Adipose tissue (tissue), 3 donors: Measurements from ENCODE around the gene LNPEP. TPM values are rescaled to one million over a fixed set of nuclear protein-coding genes. Genes with fewer than 3 reads are reported as not detected.

Experiments
- H3K27ac ChIP-seq: one replicate; pipeline ENCODE4 v1.5.1; 2013; ENCODE audit warnings: low read depth, low read length
- WGBS, 3 donors: extraction: QIAGEN DNeasy Blood & Tissue Kit; methylation state at CpG; one replicate each; pipeline ENCODE4 v1.1.7; 2013; 5-methylcytosine and 5-hydroxymethylcytosine counted together
- polyA plus RNA-seq, 3 donors: library from polyadenylated mRNA; stranded (reverse); fragments of 200-250 nt; gene quantifications; one replicate each; pipeline ENCODE4 v1.2.3, GENCODE V29; 2013
- donor health status: healthy with polysubstance abuse.
- donor health status: Bipolar disorder and iron deficiency.
- donor health status: healthy.

LNPEP gene
- polyA plus RNA-seq, 3 donors: 2.9 to 11.0 (median 3.1) TPM

GRCh38 chr5:97019435-97020117 is 83.7 kb downstream of the LNPEP start:
- H3K27ac ChIP-seq: no peak overlapping the region
- WGBS, 3 donors: 89 to 93% (median 92%) methylated on average over 5 of the region's 5 CpGs

- WGBS, 3 donors: 83 to 97% (median 91%) methylated on average over 1 of the region's 1 CpG
- no peak overlapping the region for H3K27ac ChIP-seq
These were observed 85.5 kb downstream of the LNPEP start for GRCh38 chr5:97021416-97021815.

- H3K27ac ChIP-seq: no peak overlapping the region
- 83 to 88% (median 86%) methylated on average over 1 of the region's 1 CpG for WGBS, 3 donors
These were observed 87.0 kb downstream of the LNPEP start for GRCh38 chr5:97022898-97023297.

- no peak overlapping the region for H3K27ac ChIP-seq
- WGBS, 3 donors: 95 to 100% (median 96%) methylated on average over 6 of the region's 6 CpGs
These were observed 90.8 kb downstream of the LNPEP start for GRCh38 chr5:97026721-97027120.

GRCh38 chr5:97037819-97038218 is 101.9 kb downstream of the LNPEP start:
- no peak overlapping the region for H3K27ac ChIP-seq
- WGBS, 3 donors: 77 to 82% (median 80%) methylated on average over 7 of the region's 7 CpGs

- no peak overlapping the region for H3K27ac ChIP-seq
- 95 to 98% (median 96%) methylated on average over 4 of the region's 4 CpGs for WGBS, 3 donors
These were observed 105.4 kb downstream of the LNPEP start for GRCh38 chr5:97041239-97041638.

GRCh38 chr5:97042996-97043395 is 107.1 kb downstream of the LNPEP start:
- 82 to 87% (median 85%) methylated on average over 7 of the region's 7 CpGs for WGBS, 3 donors
- no peak overlapping the region for H3K27ac ChIP-seq

GRCh38 chr5:97043511-97043910 is 107.6 kb downstream of the LNPEP start:
- no peak overlapping the region for H3K27ac ChIP-seq
- 62 to 78% (median 73%) methylated on average over 3 of the region's 3 CpGs for WGBS, 3 donors

- no peak overlapping the region for H3K27ac ChIP-seq
- WGBS, 3 donors: 63 to 66% (median 65%) methylated on average over 2 of the region's 2 CpGs
These were observed 108.2 kb downstream of the LNPEP start for GRCh38 chr5:97044052-97044451.

- no peak overlapping the region for H3K27ac ChIP-seq
- 60 to 83% (median 82%) methylated on average over 7 of the region's 7 CpGs for WGBS, 3 donors
These were observed 110.5 kb downstream of the LNPEP start for GRCh38 chr5:97046270-97046982.

- WGBS, 3 donors: 88 to 96% (median 91%) methylated on average over 1 of the region's 1 CpG
- H3K27ac ChIP-seq: no peak overlapping the region
These were observed 111.2 kb downstream of the LNPEP start for GRCh38 chr5:97047076-97047475.

- H3K27ac ChIP-seq: no peak overlapping the region
- WGBS, 3 donors: 69 to 84% (median 71%) methylated on average over 7 of the region's 7 CpGs
These were observed 113.3 kb downstream of the LNPEP start for GRCh38 chr5:97049175-97049574.

- WGBS, 3 donors: 92 to 100% (median 100%) methylated on average over 1 of the region's 1 CpG
- no peak overlapping the region for H3K27ac ChIP-seq
These were observed 120.4 kb downstream of the LNPEP start for GRCh38 chr5:97056263-97056662.

GRCh38 chr5:97062046-97062445 is 126.2 kb downstream of the LNPEP start:
- WGBS, 3 donors: 72 to 86% (median 78%) methylated on average over 8 of the region's 8 CpGs
- no peak overlapping the region for H3K27ac ChIP-seq

- 76 to 92% (median 87%) methylated on average over 1 of the region's 1 CpG for WGBS, 3 donors
- H3K27ac ChIP-seq: no peak overlapping the region
These were observed 127.4 kb downstream of the LNPEP start for GRCh38 chr5:97063251-97063650.

- no peak overlapping the region for H3K27ac ChIP-seq
- WGBS, 3 donors: 75 to 82% (median 79%) methylated on average over 2 of the region's 2 CpGs
These were observed 129.6 kb downstream of the LNPEP start for GRCh38 chr5:97065475-97065874.

GRCh38 chr5:97067296-97067850 is 131.5 kb downstream of the LNPEP start:
- WGBS, 3 donors: 74 to 78% (median 77%) methylated on average over 4 of the region's 4 CpGs
- no peak overlapping the region for H3K27ac ChIP-seq

GRCh38 chr5:97070234-97070633 is 134.4 kb downstream of the LNPEP start:
- no peak overlapping the region for H3K27ac ChIP-seq

- H3K27ac ChIP-seq: no peak overlapping the region
- WGBS, 3 donors: 56 to 82% (median 56%) methylated on average over 8 of the region's 8 CpGs
These were observed 135.2 kb downstream of the LNPEP start for GRCh38 chr5:97071101-97071500.

- H3K27ac ChIP-seq: no peak overlapping the region
- WGBS, 3 donors: 77 to 87% (median 84%) methylated on average over 4 of the region's 4 CpGs
These were observed 136.1 kb downstream of the LNPEP start for GRCh38 chr5:97071993-97072392.
